NCI-H1048 (cell line): ENCODE measurements around the gene FBLL1.
A peak's percentile ranks its signal among the peaks of the same experiment; 100 is the strongest.
"Not testable (repeated sequence)": the region's sequence is repeated elsewhere in the genome, so short reads cannot be mapped to it uniquely, and the experiment has no call there.

Source experiments
- DNase-seq: peaks from one replicate; lab custom pipeline; 2025; lab: John Stamatoyannopoulos, UW

FBLL1 gene

DNA sequence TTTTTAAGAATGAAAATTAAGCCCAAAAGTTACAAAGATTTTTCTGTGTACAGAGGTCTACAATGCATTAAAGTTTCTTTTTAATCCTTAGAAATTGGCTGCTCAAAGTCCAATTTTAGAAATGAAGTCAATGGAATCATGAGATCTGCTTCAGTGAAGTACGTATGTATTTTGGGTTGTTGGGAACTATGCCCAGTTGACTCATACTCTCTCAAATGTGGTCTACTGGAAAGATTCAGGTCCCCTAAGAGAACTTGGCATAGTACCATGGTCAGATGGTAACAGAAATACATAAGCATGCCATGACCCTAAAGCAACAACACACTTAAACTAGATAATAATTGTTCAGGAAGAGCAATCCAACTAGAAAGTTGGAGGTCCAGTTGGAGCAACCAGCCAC, 23.0 kb downstream of the FBLL1 start:
- DNase-seq = no peak

DNA sequence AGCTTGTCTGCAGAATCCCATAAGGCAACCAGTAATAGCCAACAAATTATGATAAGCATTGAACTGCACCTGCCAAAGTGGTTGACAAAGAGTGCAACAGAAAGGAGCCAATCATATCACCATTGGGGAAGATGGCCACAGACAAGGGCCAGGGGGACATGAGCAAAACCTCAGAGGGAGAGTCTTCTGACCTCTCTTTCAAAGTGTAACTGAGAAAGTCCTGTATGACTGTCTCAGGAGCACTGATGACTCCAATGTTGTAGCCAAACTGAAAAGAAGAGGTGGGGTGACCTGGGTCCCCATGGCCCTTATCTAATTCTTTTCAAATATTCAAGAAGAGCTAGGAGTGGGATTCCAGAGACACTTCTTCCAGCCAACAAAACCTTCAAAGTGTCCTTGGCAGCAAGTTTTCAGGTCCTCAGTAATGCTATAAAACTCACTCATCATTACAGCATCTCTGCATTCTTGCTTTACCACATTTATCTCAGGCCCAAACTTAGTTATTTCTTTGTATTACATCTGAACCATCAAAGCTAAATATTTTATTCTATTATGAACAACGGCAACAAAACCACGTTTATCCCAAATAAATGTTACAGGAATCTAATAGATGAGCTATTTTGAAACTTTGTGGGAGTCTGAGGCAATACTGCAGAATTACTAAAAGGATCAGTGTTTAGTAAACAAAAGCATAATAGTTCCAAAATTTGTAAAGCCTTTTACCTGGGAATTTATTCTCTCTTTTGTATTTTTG, 24.4 kb downstream of the FBLL1 start:
- no peak for DNase-seq

DNA sequence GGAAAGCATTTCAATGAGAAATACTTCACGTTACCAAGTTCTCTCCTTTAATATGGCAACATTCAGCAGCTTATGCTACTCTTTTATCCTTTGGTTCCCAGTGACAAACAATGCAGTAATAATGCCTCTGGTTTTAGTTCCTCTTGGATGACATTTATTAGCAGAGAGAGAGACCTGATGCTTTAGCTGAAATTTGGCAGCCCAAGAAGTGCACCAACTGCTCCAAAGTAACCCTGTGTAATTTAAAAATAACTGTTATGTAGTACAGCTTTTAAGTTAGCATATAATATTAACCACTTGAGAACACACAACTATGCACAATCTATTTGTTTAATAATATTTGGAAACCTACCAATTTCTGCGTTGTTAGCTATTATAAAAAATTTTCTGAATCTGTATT, 28.3 kb downstream of the FBLL1 start:
- DNase-seq = no peak

DNA sequence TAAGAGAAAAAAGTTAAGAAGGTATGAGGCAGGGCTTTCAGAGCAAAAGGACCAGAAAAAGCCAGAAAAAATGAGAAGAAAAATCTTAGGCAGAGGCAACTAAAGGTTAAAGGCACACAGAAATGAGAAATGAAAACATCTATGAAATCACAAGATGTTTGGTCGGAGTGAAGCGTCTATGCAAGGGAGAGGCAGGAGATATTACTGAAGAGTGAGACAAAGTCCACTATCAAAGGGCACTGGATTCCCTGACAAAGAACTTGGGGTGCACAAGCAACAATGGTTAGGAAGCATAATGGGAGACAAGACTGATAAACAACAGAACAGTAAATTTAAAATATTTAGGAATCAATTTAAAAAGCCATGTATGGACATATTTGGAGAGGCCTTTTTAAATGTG, 33.2 kb downstream of the FBLL1 start:
- no peak for DNase-seq

DNA sequence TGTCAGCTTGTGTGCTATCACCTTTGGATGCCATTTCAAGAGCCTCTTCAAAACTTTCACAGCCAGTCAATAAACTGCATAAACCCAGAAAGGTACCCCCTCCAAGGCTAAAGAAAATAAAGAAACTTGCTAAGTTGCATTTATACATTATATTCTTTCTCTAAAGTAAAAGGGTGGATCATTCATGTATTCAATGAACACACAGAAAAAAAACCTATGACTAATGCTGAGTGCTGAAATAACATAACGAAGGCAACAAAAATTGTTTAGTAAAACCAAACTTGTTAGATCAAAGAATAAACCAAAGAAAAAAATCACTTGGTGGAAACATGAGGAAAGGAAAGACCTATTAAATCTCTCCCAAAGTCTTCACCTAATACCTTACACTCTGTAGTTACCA, 34.9 kb downstream of the FBLL1 start:
- DNase-seq = no peak

DNA sequence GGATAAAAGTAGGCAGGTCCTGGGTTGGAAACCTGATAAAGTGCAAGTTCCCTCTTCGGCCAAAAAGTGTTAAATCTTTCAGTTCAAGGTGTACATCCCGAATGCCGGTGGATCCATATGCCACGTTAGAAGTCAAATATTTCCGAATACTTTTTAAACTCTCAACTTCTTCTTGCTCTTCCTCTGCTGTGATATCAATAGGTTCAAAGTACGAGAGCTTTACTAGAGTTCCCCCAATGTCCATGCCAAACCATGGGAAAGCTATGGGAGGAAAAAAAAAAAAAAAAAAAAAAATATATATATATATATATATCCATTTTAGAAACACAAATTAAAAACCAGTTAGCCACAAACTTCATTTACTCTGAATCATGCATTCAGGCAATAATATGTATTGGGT, 39.6 kb downstream of the FBLL1 start:
- no peak for DNase-seq

DNA sequence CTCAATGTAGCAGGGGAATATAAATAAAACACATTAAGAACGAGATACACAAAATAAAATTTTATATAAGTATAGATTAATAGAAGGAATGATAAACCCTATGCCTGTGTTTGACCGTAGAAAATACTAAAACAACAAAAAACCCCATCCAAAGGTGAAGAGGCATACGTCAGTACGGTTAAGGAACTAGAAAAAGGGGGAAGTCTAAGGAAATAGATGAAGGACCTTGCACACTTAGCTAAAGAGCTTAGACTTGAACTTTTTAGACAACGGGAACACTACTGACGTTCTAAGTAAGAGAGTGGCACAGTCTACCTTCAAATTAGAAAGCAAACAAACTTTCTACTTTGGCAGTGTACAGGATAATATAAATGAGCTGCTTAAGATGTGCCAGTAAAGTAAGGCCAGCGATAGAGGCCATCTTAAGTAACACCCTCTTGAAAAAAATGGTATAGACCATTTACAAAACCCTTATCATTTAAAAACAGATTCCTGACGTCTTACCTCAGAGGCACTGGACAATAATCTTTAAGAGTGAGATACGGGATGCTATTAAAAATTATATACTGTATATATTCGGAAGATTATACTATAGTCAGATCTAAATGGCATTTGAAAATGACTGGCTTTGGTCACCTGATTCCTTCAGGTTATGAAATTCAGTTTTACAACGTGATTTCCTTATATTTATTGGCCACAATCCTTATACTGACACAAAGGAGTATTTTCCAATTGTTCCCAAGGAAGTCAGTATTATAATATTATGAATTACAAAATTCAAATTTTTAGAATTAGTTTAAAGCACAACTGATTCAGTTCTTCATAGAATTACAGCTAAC, 41.6 kb downstream of the FBLL1 start:
- DNase-seq = no peak

DNA sequence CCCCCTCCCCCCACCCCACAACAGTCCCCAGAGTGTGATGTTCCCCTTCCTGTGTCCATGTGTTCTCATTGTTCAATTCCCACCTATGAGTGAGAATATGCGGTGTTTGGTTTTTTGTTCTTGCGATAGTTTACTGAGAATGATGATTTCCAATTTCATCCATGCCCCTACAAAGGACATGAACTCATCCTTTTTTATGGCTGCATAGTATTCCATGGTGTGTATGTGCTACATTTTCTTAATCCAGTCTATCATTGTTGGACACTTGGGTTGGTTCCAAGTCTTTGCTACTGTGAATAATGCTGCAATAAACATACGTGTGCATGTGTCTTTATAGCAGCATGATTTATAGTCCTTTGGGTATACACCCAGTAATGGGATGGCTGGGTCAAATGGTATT, 44.6 kb downstream of the FBLL1 start:
- not testable (repeated sequence) for DNase-seq

DNA sequence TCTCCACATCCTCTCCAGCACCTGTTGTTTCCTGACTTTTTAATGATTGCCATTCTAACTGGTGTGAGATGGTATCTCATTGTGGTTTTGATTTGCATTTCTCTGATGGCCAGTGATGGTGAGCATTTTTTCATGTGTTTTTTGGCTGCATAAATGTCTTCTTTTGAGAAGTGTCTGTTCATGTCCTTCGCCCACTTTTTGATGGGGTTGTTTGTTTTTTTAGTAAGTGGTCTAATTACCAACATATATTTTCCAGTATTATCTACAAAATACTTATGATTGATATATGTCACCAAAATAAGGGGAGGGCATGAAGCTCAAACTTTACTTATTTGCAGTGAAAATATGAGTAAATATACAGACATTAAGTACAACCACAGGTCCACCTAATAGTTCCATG, 45.1 kb downstream of the FBLL1 start:
- not testable (repeated sequence) for DNase-seq

DNA sequence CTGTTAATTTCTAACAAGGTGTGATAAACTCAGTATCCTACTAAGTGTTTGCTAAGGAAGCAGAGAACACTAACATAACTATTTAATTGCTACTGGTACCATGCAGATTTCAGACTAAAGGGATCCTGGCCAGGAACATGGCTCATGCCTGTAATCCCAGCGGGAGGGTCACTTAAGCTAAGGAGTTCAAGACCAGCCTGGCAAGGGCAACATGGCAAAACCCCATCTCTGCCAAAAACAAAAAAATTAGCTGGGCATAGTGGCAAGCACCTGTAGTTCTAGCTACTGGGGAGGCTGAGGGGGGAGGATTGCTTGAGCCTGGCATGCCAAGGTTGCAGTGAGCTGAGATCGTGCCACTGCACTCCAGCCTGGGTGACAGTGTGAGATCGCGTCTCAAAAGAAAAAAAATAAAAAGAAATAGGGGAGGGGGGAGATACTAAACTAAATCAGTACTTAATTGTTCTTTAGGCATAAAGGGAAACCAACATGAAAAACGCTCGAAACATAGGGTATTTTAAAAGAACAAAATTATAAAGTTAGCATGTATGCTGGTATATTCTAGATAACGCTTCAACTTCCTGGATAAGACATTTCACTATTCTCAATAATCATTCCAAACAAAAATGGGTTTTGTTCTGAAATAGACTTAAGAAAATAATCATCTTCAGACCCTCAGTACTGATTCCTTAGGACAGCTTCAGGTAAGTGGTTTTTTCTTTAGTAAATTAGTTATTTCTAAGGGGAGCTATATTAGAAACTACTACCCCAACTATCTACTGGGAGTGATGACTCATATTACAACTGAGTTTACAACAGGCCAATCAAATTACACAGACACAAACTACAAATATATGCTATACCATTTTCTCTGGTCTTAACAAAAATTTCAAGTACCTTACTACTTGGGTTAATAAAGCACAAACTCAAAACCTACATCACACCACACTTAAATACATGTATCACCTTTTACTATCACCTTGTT, 46.6 kb downstream of the FBLL1 start:
- no peak for DNase-seq

DNA sequence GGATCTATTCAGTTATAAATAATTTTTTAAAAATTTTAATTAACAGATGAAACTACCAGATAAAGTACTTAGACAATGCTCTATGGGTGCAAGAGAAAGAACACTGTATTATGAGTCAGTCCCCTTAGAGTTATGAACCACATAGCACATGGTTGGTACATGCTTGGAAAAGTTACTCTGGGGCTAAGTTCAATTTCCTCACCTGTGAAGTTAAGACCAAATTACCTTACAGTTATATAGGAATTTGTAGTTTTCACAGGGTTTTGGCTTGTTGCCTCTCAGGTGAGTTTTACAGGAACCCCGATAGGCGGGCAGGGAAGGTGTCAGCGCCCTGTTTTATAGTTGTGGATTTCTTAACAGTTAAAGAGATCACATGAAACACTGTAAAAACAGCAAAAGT, 48.9 kb downstream of the FBLL1 start:
- DNase-seq = no peak

DNA sequence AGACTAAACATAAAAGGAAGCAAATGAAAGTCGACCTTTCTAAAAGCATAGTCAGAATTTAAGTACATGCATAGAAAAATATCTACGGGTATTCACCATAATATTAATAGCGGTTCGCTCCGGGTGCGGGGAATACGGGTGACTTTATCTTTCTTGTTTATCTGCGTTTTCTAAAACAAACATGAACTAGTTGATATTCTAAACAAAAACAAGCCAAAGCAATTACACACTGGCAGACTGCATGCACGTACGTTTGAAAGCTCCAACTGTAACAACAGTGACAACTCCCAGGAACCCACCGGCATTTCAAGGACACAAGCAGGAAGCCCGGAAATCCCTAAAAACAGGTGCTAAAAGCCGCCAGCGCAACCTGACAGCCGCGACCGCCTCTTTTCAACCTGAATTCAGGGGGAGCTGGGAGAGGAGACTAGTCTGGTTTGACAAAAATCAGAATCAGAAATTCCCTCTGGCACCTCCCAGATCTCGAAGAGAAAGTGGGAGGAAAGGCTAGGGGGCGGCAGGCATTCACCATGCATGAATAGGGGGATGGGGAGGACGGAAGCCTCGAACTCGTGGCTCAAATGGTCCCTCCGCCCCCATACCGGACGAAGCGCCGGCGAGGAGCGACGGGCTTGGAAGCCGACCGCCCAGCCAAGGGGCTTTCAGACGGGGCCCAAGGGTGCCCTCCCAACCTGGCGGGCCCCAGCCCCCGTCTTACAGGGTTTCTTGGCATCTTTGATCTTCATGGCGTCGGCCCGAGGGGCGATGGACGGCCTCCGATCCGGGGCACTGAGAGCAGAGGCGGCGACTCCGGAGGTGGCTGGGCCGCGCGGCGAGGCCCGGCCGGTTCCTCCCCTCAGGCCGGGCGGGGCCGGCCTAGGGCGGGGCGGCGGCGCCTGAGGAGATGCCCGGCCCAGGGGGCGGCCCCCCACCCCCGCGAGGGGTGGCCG, 49.7 kb downstream of the FBLL1 start, which contains the start of gene PANK3:
Gene PANK3 (minus strand): TSS at position 831 of the 950 bp plus-strand sequence. CDS start 85 bp downstream, at position 746.
- DNase-seq = no peak

DNA sequence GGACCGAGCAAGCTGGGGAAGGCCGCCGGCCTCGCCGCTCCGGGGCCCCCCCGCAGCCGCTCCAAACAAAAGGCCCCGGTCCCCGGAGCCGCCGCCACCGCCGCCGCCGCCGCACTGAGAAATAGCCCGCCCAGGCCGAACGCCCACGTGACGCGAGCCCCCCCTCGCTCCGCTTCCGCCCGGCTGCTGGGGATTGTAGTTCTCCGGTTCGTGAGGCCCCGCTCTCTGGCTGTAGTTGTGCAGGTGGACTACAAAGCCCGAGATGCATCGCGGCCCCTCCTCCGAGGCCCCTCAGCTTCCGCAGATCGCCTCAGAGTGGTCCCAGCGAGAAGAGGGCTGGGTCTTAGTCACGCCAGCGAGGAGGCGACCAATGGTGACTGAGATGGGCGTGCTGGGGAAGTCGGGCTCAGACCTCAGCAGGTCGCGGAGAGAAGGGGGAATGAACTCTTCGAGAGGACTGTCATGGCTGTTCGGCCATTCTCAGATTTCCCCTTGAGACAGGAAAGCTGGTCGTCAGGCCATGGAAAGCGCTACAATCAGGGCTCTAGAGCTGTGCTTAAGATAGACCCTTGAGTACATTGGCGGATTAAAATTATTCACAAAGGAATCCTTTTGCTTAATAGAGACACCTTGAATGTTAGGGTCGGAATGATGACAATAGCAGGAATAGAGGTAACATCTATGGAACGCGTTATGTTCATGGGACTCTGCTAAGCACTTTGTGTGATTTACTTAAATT, 50.6 kb downstream of the FBLL1 start:
- peak; percentile 95 for DNase-seq

DNA sequence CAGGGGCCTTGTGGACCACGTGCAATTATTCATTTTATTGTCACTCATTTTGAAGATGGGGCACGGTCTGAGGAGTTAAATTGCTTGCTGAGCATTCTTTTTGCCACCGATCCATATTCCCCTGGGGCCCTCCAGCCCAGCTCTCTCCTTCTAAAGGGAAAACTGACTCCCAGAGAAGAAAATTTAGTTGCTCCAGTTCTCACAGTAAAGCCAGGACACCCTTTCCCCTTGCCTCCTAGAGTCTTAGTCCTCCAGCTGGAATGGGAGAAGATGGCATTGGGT, 51.1 kb downstream of the FBLL1 start:
- no peak for DNase-seq
